ENCODE data around the gene MMP15.
"Not testable (repeated sequence)": the region's sequence is repeated elsewhere in the genome, so short reads cannot be mapped to it uniquely, and the experiment has no call there.

Gene MMP15

GRCh38 chr16:57996406-57997175 is 29.0 kb upstream of the MMP15 start:
- DNase-seq: peak; percentile 47

DNA sequence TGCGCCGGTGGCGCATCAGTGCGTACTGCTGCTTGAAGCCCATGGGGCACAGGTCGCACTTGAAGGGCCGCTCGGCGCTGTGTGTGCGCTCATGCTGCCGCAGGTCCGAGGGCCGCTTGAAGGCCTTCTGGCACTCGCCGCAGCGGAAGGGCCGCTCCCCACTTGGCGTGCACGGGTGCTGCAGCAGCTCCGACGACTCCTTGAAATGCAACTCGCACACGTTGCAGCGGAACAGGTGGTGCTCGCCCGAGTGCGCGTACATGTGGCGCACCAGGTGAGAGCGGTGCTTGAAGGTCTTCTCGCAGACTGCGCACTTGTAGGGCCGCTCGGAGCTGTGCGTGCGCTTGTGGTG is 28.4 kb upstream of the MMP15 start:
- DNase-seq: peak; percentile 40

DNA sequence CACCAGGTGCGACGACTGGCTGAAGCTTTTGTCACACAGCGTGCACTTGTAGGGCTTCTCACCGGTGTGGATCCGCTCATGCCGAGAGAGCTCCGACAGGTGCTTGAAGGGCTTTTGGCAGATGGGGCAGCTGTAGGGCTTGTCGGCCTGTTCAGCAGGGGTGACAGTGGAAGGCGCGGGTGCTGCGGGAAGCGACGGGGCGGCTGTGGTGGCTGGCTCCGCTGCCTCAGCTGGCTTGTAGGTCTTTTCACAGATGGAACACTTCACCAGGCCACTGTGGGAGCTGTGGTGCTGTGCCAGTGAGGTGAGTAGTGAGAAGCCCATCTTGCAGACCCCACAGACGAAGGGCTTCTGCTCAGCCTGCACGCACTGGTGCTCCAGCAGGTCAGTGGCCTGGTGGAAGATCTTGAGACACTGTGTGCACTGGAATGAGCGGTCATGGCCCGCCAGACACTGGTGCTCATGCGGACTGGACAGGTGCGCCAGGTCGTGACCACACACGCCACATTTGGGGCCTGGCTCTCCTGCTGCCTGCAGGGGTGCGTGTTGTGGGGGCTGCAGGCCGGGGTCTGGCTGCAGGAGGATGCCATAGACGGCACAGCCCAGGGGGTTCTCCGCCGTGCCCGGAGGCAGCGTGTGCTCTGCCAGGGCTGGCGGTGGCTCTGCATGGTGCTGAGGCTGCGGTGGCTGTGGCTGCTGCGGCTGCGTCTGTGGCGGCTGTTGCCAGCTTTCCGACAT is 27.9 kb upstream of the MMP15 start:
- DNase-seq: peak; percentile 32

- peak; percentile 89 for DNase-seq
Observed at GRCh38 chr16:57998486-57998885, 27.1 kb upstream of the MMP15 start.

DNA sequence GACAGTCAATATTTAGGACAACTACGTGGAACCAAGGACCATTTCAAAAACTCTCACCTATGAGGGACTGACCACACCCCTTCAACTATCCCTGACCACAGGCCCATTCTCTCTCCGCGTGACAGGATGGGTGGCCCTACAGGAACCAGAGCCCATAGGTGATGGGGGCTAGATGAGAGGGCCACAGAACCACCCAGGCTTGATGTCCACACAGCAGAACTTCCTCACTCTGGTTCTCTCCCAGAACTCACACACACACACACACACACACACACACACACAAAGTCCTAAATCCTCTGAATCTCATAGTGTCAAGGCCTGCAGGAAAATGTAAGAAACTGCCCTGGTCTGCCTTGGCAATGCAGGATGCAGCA is 26.6 kb upstream of the MMP15 start:
- DNase-seq: no peak

DNA sequence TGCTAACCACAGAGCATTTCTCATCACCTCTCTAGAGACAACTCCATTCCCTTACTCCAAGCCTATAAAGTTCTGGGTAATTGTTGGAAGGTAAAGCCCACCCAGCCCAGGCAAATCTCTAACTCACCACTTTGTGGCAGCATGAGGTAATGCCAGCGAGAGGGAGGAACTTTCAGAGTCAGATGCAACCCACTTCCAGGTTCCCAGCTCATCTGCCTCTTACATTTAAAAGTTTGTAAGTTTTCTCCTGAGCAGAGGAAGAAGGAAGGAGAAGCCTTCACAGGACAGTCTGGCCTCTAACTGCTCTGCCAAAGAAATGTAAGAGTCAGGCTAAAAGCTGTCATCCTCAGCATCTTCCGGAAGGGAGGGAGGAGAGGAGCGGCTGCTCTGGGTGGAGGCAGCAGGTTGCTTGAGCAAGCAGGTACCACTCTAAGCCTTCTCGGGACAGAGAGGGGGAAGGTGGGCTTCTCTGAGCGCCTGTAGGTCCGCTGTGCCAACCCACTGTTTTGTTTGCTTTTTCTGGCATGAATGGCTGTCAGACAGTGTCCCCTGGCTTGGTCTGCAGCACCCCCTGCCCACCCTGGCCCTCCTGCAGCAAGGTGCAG is 26.1 kb upstream of the MMP15 start:
- peak; percentile 58 for DNase-seq

DNA sequence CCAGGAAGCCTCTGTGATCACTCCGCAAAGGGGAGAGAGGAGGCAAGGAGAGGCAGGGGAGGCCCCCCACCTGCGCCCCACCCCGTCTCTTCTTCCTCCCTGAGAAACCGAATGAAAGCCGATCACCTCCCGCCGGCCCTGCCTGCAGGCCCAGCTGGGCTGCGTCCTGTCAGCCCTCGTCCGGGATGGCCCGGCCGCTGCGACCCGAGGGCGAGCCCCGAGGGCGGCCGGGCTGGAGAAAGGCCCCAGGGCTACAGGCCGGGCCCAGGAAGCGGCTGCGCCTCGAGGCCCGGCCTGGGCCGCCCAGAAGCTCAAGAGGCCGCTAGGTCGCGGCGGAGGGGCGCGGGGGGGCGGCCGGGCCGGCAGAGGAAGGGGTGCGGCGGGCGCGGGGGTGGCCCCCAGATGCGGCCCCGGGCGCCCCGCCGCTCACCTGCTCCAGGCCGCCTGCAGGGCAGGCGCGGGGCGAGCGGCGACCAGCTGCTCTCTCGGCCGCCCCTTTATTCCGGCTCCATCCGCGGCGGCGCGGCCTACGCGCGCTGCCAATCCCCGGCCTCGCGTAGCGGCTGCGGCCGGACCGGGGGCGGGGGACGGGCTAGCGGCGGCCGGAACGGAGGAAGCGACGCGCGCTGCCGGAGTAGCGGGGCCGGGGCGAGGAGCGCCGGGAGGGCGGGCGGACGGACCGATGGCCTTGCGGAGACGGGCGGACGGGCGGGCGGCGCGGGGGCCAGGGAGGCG is 25.4 kb upstream of the MMP15 start, which contains the start of gene ZNF319:
Gene ZNF319, minus strand, starts transcription at position 702 of the 735 bp plus-strand sequence. CDS start 2,407 bp downstream, outside the sequence.
- DNase-seq: peak; percentile 57

- DNase-seq: peak; percentile 95
Observed at GRCh38 chr16:58000706-58001676, 24.6 kb upstream of the MMP15 start, which contains the start of gene USB1. Gene USB1 (plus strand): TSS chr16:58001407. CDS start chr16:58001484, 77 bp downstream.

DNA sequence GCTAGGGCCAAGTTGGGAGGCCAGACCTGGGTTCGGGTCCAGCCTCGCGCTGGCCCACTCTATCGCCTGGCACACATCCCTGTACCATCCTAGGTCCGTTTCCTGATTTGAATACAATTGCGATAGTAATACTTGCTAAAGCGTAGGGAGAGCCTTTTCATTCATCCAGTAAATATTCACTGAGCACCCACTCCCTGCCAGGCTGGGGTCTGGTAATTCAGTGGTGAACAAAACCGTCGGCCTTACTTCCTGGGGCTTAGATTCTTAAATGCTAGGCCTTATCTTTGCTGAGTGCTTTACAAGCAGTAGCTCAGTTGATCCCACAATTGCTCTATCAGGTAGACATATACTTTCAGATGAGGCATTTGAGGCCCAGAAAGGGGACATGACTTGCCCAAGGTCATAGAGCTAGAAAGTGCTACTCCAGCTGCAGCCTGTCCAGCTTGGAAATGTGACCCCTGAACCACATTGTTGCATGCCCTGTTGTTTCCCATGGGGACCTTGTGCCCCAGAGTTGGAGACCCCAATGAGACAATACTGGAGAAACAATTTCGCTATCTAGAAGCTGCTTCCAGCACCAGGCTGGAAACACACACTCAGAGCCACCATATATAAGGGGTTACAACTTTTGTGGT is 23.7 kb upstream of the MMP15 start:
- no peak for DNase-seq

DNA sequence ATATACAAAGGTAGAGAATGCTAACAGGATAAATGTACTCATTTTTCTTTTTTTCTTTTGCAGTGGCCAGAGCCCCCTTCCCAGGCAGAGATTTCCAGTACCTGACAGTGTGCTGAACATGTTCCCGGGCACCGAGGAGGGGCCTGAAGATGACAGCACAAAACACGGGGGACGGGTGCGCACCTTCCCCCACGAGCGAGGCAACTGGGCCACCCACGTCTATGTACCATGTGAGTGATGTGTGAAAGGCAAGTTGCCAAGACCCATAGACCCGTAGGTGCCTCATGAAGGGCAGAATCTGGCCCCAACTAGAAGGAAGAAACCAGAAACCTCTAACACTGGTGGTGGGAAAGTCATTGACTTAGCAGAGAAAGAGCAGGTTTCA is 23.1 kb upstream of the MMP15 start:
- no peak for DNase-seq

DNA sequence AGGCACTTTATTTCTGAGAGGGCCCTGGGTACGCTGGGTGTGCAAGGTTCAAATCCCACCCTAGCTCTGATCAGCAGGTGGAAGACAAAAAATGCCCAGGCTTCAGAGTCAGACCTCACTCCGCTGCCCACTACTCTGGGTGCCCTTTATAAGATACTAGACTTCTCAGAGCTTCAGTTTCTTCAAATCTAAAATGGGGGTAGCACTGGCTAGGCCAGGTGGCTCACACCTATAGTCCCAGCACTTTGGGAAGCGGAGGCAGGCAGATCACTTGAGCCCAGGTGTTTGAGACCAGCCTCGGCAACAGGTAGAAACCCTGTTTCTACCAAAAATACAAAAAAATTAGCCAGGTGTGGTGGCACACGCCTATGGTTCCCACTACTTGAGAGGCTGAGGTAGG is 22.6 kb upstream of the MMP15 start:
- DNase-seq: no peak

GRCh38 chr16:58004736-58005135 is 20.8 kb upstream of the MMP15 start:
- not testable (repeated sequence) for DNase-seq

- DNase-seq: no peak
Observed at GRCh38 chr16:58009856-58010416, 15.6 kb upstream of the MMP15 start.

DNA sequence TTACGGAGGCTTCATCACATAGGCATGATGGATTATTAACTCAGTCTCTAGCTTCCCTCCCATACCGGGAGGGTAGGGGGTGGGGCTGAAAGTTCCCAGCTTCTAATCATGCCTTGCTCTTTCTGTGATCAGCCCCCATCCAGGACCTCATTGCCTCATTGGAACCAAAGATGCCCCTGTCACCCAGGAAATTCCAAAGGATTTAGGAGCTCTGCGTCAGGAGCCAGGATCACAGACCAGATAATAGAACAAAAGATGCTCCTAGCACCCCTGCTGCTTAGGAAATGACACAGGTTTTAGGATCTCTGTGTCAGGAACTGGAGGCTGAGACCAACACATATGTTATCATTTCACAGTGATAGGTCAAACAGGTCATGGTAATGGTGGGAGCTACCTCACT is 14.7 kb upstream of the MMP15 start:
- DNase-seq: no peak

- peak; percentile 93 for DNase-seq
Observed at GRCh38 chr16:58011652-58012051, 13.9 kb upstream of the MMP15 start.

- peak; percentile 75 for DNase-seq
Observed at GRCh38 chr16:58012481-58012880, 13.1 kb upstream of the MMP15 start.

DNA sequence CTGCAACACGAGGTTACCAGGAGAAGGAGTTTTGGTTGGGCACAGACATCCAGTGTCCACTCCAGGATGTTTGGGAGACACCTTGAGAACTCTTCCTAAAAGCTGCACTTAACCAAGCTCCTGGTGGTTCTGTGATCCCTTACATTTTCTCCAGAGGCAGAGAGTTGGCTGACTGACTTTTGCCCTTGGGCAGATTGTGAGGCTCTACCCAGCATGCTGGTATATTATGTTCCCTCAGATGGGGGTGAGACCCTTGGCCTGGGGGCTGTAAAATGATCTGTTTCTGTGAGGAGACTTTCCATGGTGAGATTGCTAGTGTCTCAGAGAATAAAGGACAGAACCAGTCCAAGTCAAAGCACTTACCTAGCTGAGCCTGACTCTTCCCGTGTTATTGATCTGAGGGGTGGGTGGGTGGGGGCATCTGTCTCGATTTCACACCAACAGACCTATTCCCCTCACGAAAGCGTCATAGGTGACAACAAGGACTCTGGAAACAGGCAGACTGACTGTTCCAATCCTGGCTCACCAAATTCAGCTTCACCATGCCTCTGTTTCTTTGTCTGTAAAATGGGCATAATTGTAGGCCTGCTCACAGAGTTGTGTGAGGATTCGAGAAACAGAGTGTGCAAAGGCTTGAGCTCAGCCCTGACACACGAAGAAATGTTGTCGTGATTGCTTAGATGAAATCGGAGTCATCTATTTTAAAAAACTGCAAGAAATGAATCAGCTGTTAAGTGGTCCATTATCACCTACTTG is 12.2 kb upstream of the MMP15 start:
- no peak for DNase-seq

DNA sequence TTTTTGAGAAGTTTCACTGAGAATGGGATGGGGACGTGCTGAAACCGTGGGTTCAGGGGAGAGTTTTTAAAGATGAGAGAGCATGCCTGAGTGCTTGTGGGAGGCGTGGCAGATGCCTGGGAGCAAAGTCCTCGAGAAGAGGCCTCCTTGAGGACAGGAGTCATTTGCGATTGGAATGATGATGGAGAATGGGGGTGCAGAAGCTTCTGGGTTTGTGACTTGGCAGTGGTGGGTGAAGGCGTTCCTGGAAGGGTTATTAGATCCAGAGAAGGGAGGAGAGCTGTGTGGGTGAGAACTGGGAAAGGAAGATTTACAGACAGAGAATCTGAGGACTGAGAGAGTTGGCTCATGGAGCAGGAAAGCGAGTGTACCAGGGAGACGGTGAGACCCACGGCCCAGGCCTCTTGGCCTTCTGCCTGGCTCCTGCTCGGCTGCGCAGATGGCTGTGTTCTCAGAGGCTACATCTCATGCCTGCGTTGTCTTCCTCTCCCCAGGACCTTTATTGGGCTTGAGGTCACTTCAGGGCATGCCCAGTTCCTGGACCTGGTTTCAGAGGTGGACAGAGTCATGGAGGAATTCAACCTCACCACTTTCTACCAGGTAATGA is 8.6 kb upstream of the MMP15 start:
- DNase-seq: no peak

DNA sequence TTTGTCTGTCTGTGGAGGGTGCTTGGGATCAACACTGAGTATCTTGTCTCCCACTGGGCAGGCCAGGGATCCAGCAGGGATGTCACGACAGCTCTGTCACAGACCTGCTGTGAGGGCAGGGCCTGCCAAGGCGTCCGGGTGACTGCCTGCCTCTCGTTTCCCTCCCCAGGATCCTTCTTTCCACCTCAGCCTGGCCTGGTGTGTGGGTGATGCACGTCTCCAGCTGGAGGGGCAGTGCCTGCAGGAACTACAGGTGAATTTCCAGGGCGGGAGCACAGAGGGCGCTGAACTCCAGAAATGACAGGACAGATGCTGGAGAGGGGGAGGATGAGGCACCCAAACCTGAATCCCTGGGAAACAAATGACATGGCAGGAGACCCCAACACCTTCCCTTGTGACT is 6.8 kb upstream of the MMP15 start:
- peak; percentile 74 for DNase-seq

All from islet precursor cell (in vitro differentiated cells).